A673 (cell line): ENCODE measurements around the gene SDK1. TPM values are rescaled to one million over a fixed set of nuclear protein-coding genes. Genes with fewer than 3 reads are reported as not detected.

ENCODE experiments used
- BruUV-seq: library from RNA; stranded (reverse); fragments of 400-500 nt; replicated peaks from 2 replicates; lab custom pipeline; 2021; lab: Mats Ljungman, UMichigan
- CTCF ChIA-PET: fragments of 300-600 bp; sonication (Branson Sonifier 250); formaldehyde crosslinking; loops from one replicate; lab custom pipeline; 2022; ENCODE audit warnings: antibody characterized with exemption; lab: Charles Lee
- POLR2A ChIA-PET: fragments of 300-600 bp; sonication (Branson Sonifier 250); formaldehyde crosslinking; loops from one replicate; lab custom pipeline; 2022; ENCODE audit warnings: antibody characterized with exemption; ENCODE audit not compliant: low non-redundant PET; lab: Charles Lee
- DNase-seq: peaks from one replicate; pipeline ENCODE4 v3.0.0-alpha.2; 2015; ENCODE audit warnings: low spot score
- H3K27ac ChIP-seq: fragments of 200-600 bp; sonication (generic); 2 replicates; pipeline ENCODE4 v1.5.1; 2016; ENCODE audit warnings: mixed run types, low read depth, mild to moderate bottlenecking, mixed read lengths, antibody characterized with exemption, low read length; ENCODE audit not compliant: poor library complexity, severe bottlenecking
- H3K27me3 ChIP-seq: fragments of 200-600 bp; sonication (generic); replicated peaks from 2 replicates; pipeline ENCODE4 v1.6.1; 2017; ENCODE audit warnings: mixed run types, low read depth, mild to moderate bottlenecking, mixed read lengths, antibody characterized with exemption, low read length; ENCODE audit not compliant: insufficient read depth, poor library complexity
- H3K36me3 ChIP-seq: fragments of 200-600 bp; sonication (generic); 2 replicates; pipeline ENCODE4 v1.6.1; 2016; ENCODE audit warnings: mixed run types, mild to moderate bottlenecking, mixed read lengths, antibody characterized with exemption, low read length; ENCODE audit not compliant: insufficient read depth, poor library complexity, severe bottlenecking
- H3K4me1 ChIP-seq: fragments of 200-600 bp; sonication (generic); 2 replicates; pipeline ENCODE4 v1.6.1; 2017; ENCODE audit warnings: mixed run types, mild to moderate bottlenecking, mixed read lengths, antibody characterized with exemption, low read length; ENCODE audit not compliant: insufficient read depth, poor library complexity, severe bottlenecking
- H3K4me3 ChIP-seq: fragments of 200-600 bp; sonication (generic); 2 replicates; pipeline ENCODE4 v1.5.1; 2016; ENCODE audit warnings: low read depth, mixed run types, mild to moderate bottlenecking, mixed read lengths, low read length; ENCODE audit not compliant: poor library complexity, severe bottlenecking
- H3K9me3 ChIP-seq: fragments of 200-600 bp; sonication (generic); 2 replicates; pipeline ENCODE4 v1.6.1; 2016; ENCODE audit warnings: mixed run types, low read depth, mild to moderate bottlenecking, mixed read lengths, antibody characterized with exemption, low read length; ENCODE audit not compliant: poor library complexity, severe bottlenecking
- EZH2 ChIP-seq: fragments of 200-600 bp; sonication (generic); IDR thresholded peaks from 2 replicates; pipeline ENCODE4 v1.6.1; 2017; ENCODE audit warnings: borderline replicate concordance, low read depth, mild to moderate bottlenecking, mixed read lengths, antibody characterized with exemption, low read length; ENCODE audit not compliant: poor library complexity, severe bottlenecking
- intact Hi-C: fragments of 100-400 bp; cut with micrococcal nuclease; formaldehyde crosslinking; loops from one replicate; pipeline ENCODE4 v1.10.0; 2022; ENCODE audit not compliant: unreplicated experiment
- total RNA-seq: library from RNA; stranded (reverse); gene quantifications from 2 replicates; pipeline ENCODE4 v1.2.3, GENCODE V29; 2021
- TF ChIP-seq, protein P1 (sequence below): fragments of 300-800, 200-600 bp; sonication (generic); conservative IDR thresholded peaks from 2 replicates; pipeline ENCODE4 v1.5.1; 2017; ENCODE audit warnings: low read depth, mild to moderate bottlenecking, antibody characterized with exemption, low read length, moderate library complexity, mixed read lengths

Gene SDK1
- total RNA-seq, 1 experiment from 2014 or later, result 14.7 TPM

DNA sequence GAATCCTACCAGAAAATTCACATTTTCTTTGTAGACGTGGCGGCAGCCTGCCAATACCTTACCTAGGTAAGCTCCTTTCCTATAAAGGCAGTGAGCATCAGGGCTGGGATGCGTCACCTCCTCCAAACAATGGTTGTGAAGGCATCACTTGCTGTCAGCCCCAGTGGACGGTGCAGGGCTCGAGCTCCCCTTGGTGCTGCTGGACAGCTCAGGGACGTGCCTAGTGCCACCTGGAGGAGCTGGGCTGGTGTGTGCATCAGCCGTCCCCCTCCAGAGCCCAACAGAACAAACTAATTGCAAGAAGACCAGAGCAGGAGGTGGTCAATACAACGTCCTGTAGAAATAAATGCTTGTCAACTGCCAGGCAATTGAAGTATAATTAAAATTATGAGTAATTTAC is 863.5 kb downstream of the SDK1 start:
- intact Hi-C loops, result no loop called here
- no peaks in the 10 kb centered on the region for H3K36me3 ChIP-seq
- no TSS peak for BruUV-seq
- TF ChIP-seq, protein P1, sequence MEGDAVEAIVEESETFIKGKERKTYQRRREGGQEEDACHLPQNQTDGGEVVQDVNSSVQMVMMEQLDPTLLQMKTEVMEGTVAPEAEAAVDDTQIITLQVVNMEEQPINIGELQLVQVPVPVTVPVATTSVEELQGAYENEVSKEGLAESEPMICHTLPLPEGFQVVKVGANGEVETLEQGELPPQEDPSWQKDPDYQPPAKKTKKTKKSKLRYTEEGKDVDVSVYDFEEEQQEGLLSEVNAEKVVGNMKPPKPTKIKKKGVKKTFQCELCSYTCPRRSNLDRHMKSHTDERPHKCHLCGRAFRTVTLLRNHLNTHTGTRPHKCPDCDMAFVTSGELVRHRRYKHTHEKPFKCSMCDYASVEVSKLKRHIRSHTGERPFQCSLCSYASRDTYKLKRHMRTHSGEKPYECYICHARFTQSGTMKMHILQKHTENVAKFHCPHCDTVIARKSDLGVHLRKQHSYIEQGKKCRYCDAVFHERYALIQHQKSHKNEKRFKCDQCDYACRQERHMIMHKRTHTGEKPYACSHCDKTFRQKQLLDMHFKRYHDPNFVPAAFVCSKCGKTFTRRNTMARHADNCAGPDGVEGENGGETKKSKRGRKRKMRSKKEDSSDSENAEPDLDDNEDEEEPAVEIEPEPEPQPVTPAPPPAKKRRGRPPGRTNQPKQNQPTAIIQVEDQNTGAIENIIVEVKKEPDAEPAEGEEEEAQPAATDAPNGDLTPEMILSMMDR, result no peak
- TF ChIP-seq EZH2, result no peak
- H3K27ac ChIP-seq, result no peak overlapping the region
- no peak overlapping the region for H3K4me3 ChIP-seq
- DNase-seq, result no peak
- no peaks in the 10 kb centered on the region for H3K27me3 ChIP-seq
- POLR2A ChIA-PET, result no interaction called here
- H3K4me1 ChIP-seq, result no peaks in the 10 kb centered on the region
- H3K9me3 ChIP-seq, result no peaks in the 10 kb centered on the region
- CTCF ChIA-PET, result no interaction called here

DNA sequence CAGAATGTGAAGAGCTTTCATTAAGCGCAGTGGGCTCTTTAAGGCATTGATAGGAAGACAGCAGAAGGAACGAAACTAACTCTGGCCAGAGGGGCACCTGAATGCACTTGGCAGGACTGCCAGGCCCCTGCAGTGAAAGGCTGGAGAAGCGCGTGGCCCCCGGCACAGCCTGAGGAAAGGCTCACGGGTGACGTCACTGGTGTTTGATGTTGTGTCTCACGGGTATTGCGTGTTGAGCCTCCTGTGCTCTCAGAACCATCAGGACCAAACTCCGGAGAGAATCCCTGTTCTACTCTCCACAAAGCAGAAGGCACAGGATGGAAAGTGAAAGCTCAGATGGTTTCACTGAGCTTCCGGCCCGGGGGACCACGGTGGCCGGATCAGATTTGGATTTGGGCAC is 865.3 kb downstream of the SDK1 start:
- TF ChIP-seq, protein P1, result no peak
- no peak for TF ChIP-seq EZH2
- H3K4me1 ChIP-seq, result no peaks in the 10 kb centered on the region
- no peak overlapping the region for H3K4me3 ChIP-seq
- DNase-seq, result no peak
- no peaks in the 10 kb centered on the region for H3K36me3 ChIP-seq
- intact Hi-C loops, result no loop called here
- no peaks in the 10 kb centered on the region for H3K27me3 ChIP-seq
- no peak overlapping the region for H3K27ac ChIP-seq
- no TSS peak for BruUV-seq
- CTCF ChIA-PET, result no interaction called here
- POLR2A ChIA-PET, result no interaction called here
- H3K9me3 ChIP-seq, result no peaks in the 10 kb centered on the region

DNA sequence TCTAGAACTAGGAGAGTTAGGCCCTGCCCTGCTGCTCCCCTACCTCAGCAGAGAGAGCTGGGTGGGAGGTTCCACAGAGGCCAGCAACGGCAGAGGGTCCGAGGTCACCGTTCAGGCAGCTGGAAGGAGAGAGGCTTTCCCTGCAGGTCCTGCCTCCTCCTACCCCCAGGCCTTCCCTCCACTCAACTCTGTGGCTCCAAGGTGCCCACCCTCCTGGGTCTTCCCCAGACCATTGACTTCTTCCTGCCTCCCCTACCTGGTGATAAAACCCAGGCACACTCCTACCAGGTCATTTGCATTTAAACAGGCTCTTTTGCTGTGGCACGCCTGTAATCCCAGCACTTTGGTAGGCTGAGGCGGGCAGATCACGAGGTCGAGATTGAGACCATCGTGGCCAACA is 865.8 kb downstream of the SDK1 start:
- no peaks in the 10 kb centered on the region for H3K9me3 ChIP-seq
- H3K36me3 ChIP-seq, result no peaks in the 10 kb centered on the region
- H3K27me3 ChIP-seq, result no peaks in the 10 kb centered on the region
- ChIA-PET POLR2A (no interaction called here), CTCF (no interaction called here)
- H3K4me1 ChIP-seq, result no peaks in the 10 kb centered on the region
- no peak overlapping the region for H3K27ac ChIP-seq
- TF ChIP-seq, protein P1, result no peak
- no peak for TF ChIP-seq EZH2
- no peak overlapping the region for H3K4me3 ChIP-seq
- DNase-seq, result no peak
- BruUV-seq, result no TSS peak
- intact Hi-C loops, result no loop called here
